ENCODE results near the gene CYP2S1.
A peak's percentile ranks its signal among the peaks of the same experiment; 100 is the strongest.
"Not testable (repeated sequence)": the region's sequence is repeated elsewhere in the genome, so short reads cannot be mapped to it uniquely, and the experiment has no call there.

CYP2S1 gene

GRCh38 chr19:41192574-41193429 lies at the start of gene CYP2S1:
TSS of gene CYP2S1 (plus strand) at chr19:41193219. CDS start at chr19:41193265, 46 bp downstream.
- no peak for DNase-seq

GRCh38 chr19:41144403-41144802 lies 48.6 kb upstream of the CYP2S1 start:
- peak; percentile 92 for DNase-seq

GRCh38 chr19:41149831-41150230 lies 43.2 kb upstream of the CYP2S1 start:
- no peak for DNase-seq

GRCh38 chr19:41150986-41151385 lies 42.0 kb upstream of the CYP2S1 start:
- DNase-seq = not testable (repeated sequence)

GRCh38 chr19:41154060-41154459 lies 39.0 kb upstream of the CYP2S1 start:
- DNase-seq = no peak

GRCh38 chr19:41156207-41156606 lies 36.8 kb upstream of the CYP2S1 start:
- DNase-seq = no peak

GRCh38 chr19:41159881-41160280 lies 33.1 kb upstream of the CYP2S1 start:
- no peak for DNase-seq

- no peak for DNase-seq
These were observed 31.1 kb upstream of the CYP2S1 start for GRCh38 chr19:41161903-41162302.

GRCh38 chr19:41166944-41167804 lies 25.8 kb upstream of the CYP2S1 start:
- no peak for DNase-seq

- no peak for DNase-seq
These were observed 20.5 kb upstream of the CYP2S1 start for GRCh38 chr19:41172297-41173164.

GRCh38 chr19:41174297-41174928 lies 18.6 kb upstream of the CYP2S1 start:
- no peak for DNase-seq

- peak; percentile 46 for DNase-seq
These were observed 16.9 kb upstream of the CYP2S1 start for GRCh38 chr19:41175801-41176777.

GRCh38 chr19:41180173-41180572 lies 12.8 kb upstream of the CYP2S1 start:
- DNase-seq = not testable (repeated sequence)

- no peak for DNase-seq
These were observed 5.8 kb upstream of the CYP2S1 start for GRCh38 chr19:41186971-41187883.

- no peak for DNase-seq
These were observed 5.1 kb upstream of the CYP2S1 start for GRCh38 chr19:41187884-41188279.

GRCh38 chr19:41189425-41190065 lies 3.5 kb upstream of the CYP2S1 start:
- no peak for DNase-seq

- DNase-seq = no peak
These were observed 574 bp downstream of the CYP2S1 start for GRCh38 chr19:41193430-41194156.

- DNase-seq = no peak
These were observed 1.1 kb downstream of the CYP2S1 start for GRCh38 chr19:41194157-41194552.

Data from stimulated activated CD4-positive, alpha-beta T cell treated with anti-CD3 and anti-CD28 coated beads, Interleukin-4, amount 100 ng/mL, for 24 hours (primary cell).